ENCODE measurements around the gene WRAP53. TPM values are rescaled to one million over a fixed set of nuclear protein-coding genes. Genes with fewer than 3 reads are reported as not detected.

The WRAP53 gene
- total RNA-seq, 1 donor from 2014 or later = 25.9 TPM

DNA sequence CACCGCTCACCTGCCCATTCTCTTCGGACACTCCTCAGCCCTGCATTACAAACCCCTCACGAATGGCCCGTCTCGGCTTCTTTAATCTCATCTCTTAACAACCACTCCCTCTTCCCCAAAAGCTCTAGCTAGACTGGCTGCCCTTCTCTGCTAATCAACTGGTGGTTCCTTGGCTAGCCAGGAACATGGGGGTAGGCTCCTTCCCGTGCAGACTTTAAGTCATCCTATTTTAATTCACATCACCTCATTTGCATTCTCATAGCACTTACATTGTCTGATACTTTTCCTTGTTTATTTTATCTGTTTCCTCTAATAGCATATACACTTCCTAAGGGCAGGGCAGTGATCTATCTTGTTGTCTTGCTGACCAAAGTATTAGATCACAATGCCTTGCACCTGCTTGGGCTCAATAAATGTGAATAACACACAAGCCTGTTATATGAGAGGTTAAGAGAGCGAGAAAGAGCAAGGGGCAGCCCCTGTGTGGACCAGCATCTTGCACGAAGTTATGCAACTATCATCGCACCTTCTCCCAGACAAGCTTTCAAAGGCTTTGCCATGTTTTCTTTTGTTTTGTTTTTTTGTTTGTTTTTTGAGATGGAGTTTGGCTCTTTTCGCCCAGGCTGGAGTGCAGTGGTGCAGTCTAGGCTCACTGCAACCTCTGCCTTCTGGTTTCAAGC, 10.7 kb upstream of the WRAP53 start:
- intact Hi-C loops (cut with micrococcal nuclease) = no loop called here

DNA sequence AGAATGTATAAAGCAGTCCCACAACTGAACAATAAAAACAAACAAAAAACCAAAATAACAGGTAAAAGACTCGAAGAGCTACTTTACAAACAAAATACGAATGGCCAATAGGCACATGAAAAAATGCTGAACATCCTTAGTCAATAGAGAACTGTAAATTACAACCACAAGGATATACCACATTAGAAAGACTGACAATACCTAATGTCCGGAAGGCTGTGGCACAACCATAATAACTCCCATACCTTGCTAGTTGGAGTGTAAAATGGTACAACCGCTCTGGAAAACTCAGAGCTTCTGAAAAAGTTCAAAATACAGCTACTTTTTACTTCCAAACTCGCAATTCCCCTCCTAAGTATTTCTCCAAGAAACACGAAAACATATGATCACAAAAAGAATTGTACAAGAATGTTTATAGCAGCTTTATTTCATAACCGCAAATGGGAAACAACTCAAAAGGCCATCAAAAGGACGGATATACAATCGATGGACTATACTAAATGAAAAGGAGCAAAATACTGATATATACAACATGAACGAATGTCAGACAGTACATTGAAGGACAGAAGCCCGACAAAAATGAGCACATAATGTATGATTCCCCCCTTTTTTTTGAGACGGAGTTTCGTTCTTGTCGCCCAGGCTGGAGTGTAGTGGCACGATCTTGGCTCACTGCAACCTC, 3.3 kb upstream of the WRAP53 start:
- intact Hi-C loops (cut with micrococcal nuclease) = loop anchor here (5.0 to 10.0 kb wide), 5 partner anchors 283 to 440 kb away; partner anchors contain the start of genes ACAP1, CTDNEP1, ELP5 and HES7

DNA sequence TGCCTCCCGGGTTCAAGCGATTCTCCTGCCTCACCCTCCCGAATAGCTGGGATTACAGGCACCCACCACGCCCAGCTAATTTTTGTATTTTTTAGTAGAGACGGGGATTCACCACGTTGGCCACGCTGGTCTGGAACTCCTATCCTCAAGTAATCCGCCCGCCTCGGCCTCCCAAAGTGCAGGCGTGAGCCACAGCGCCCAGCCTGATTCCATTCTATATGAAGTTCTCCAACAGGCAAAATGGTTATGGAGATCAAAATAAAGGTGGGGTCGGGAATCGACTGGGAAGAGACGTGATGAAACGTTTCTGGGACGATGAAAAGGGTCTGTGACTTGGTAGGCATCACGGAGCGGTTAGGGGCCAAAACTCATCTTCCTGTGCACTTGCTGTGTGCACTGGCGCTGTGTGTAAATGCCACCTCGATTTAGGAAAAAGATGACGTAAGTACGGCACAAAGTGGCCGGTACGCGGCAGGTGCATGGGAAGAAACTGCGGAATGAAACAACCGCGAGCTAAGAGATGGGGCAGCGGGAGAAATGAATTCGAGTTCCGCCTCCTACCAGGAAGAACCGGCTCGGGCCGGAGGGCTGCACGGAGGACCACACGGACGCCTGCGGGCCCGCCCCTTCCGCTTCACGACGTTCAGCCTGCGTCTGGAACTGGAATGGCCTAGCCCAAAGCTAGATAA, 2.6 kb upstream of the WRAP53 start:
- intact Hi-C loops (cut with micrococcal nuclease) = loop anchor here (2.0 to 10.0 kb wide), 12 partner anchors 113 to 537 kb away; partner anchors contain the start of genes ACAP1, CTDNEP1, EIF5A and ELP5

DNA sequence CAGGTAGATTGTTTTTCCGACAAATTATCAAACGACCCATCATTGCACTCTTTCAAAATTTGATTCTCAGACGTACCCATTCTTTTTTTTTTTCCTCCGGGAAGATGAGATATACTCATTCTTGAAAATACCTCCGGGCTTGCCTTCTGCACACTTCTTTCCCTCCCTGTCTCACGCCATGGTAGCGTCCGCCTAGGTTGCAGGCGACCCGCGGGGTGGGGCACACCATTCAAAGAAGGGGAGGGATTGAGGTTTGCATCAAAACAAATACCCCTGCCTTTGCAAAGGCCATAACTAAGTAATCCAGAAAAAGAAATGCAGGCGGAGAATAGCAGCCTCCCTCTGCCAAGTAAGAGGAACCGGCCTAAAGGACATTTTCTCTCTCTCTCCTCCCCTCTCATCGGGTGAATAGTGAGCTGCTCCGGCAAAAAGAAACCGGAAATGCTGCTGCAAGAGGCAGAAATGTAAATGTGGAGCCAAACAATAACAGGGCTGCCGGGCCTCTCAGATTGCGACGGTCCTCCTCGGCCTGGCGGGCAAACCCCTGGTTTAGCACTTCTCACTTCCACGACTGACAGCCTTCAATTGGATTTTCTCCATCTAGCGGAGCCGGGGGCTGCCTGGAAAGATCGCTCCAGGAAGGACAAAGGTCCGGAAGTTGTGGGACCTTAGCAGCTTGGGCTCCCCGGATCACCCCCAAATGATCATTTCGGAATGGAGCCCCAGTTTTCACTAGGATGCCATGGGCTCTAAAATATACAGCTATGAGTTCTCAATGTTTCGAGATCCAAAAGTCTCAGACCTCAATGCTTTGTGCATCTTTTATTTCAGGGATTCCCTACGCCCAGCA, 1.8 kb upstream of the WRAP53 start:
- intact Hi-C loops (cut with micrococcal nuclease) = loop anchor here (1.0 to 10.0 kb wide), 13 partner anchors 36 to 536 kb away; partner anchors contain the start of genes ACAP1, ATP1B2, CTDNEP1 and EIF5A

DNA sequence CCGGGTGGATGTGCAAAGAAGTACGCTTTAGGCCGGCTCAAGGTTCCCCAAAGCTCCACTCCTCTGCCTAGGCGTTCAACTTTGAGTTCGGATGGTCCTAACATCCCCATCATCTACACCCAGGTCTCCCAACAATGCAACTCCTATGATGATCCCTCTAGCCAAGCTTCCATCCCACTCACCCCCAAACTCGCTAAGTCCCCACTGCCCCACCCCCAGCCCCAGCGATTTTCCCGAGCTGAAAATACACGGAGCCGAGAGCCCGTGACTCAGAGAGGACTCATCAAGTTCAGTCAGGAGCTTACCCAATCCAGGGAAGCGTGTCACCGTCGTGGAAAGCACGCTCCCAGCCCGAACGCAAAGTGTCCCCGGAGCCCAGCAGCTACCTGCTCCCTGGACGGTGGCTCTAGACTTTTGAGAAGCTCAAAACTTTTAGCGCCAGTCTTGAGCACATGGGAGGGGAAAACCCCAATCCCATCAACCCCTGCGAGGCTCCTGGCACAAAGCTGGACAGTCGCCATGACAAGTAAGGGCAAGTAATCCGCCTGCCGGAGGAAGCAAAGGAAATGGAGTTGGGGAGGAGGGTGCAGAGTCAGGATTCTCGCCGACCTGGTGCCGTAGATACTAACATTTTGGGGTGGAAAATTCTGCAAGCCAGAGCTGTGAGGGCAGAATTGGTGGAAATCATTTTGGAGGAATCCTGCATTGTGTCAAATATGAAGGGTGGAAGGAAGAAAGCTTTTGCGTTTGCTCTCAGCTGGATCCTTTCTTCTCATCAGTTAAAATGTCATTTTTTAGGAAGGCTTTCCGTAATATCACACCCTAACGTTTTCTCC, 987 bp upstream of the WRAP53 start, which contains the start of gene TP53:
TP53 (minus strand) TSS at position 419 of the 836 bp plus-strand sequence. CDS start 10,896 bp downstream, outside the sequence.
- intact Hi-C loops (cut with micrococcal nuclease) = loop anchor here (1.0 to 10.0 kb wide), 13 partner anchors 37 to 536 kb away; partner anchors contain the start of genes ACAP1, ATP1B2, CTDNEP1 and EIF5A

DNA sequence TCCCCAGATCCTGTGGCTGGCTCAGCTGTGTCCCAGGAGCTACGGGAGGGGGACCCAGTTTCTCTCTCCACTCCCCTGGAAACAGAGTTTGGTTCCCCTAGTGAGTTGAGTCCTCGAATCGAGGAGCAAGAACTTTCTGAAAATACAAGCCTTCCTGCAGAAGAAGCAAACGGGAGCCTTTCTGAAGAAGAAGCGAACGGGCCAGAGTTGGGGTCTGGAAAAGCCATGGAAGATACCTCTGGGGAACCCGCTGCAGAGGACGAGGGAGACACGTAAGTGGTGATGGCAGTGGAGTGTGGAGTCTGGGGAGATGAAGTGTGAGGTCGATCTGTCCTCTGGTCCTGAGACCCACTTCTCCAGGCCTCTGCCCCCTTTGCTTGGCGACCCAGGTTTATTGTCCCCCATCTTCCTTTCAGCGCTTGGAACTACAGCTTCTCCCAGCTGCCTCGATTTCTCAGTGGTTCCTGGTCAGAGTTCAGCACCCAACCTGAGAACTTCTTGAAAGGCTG, 585 bp downstream of the WRAP53 start:
- intact Hi-C loops (cut with micrococcal nuclease) = loop anchor here (1.0 to 10.0 kb wide), 10 partner anchors 57 to 437 kb away; partner anchors contain the start of genes ACAP1, CTDNEP1, ELP5 and HES7

DNA sequence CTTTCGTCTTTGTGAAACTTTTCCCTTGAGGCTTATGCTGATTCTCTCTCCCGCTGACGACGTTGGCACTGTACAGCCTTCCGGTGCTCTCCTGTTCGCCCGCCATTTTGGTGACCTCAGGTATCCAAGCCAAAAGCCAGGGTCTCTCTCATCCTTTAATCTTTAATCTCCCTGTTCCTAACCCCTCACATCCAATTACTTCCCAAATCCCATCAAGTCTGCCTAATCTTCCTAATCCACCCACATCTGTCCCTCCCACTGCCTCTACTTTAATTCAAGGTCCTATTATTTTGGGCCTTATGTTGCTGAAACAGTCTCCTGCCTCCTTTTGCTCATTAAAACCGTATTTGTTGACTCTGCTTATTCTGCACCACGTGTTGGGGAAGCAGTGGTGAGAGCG, 7.3 kb downstream of the WRAP53 start:
- intact Hi-C loops (cut with micrococcal nuclease) = no loop called here

DNA sequence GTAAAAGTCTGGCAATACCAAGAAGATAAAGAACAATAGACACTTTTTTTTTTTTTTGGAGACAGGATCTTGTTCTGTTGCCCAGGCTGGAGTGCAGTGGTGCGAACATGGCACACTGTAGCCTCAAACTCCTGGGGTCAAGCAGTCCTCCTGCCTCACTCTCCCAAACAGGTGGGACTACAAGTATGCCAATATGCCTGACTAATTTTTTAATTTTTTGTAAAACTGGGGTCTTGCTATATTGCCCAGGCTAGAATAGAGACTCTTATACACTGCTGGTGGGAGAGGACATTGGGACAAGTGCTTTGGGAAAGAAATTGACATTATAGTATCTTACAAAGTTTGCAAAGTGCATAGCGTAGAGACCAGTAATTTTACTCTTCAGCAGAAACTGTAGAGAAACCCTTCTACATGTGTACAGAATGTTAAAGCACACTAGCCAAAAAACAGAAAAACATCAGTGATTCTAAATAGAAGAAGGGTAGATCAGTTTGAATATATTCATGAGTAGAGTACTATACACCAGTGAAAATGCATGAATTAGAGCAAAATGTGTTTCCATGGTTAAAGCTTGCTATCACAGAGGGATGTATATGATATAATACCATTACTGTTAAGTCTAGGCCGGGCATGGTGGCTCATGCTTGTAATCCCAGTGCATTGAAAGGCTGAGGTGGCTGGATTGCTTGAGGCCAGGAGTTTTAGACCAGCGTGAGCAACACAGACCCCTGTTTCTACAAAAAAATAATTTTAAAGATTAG, 9.7 kb downstream of the WRAP53 start:
- intact Hi-C loops (cut with micrococcal nuclease) = no loop called here

DNA sequence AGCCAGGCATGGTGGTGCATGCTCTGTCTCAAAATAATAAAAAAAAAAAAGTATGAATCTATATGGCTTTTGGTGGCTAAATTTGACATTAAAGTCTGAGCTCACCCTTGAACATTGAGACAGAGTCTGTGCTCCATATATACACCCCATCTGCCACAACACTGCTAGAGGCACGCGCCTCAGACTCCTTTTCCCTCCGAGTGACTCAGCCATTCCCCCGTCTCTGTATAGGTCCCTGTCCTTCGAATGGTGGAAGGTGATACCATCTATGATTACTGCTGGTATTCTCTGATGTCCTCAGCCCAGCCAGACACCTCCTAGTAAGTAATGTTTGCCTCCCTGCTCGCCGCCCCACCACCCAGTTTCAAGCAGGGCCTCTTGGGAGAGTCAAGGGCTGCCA, 12.2 kb downstream of the WRAP53 start:
- intact Hi-C loops (cut with micrococcal nuclease) = no loop called here

DNA sequence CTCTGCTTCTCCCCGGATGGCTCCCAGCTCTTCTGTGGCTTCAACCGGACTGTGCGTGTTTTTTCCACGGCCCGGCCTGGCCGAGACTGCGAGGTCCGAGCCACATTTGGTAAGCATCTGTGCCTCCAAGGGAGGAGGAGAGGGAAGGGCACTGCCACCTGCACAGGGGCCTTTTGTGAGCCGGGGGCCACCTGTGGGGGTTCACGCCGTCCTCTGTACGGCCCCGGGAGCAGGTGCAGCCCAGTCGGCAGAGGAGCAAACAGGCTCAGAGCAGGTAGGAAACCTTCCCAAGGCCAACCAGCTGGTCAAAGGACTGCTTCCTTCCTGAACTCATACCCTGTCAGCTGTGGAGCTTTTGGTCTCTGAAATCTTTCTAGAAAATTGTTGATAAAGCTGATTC, 13.4 kb downstream of the WRAP53 start:
- intact Hi-C loops (cut with micrococcal nuclease) = no loop called here

DNA sequence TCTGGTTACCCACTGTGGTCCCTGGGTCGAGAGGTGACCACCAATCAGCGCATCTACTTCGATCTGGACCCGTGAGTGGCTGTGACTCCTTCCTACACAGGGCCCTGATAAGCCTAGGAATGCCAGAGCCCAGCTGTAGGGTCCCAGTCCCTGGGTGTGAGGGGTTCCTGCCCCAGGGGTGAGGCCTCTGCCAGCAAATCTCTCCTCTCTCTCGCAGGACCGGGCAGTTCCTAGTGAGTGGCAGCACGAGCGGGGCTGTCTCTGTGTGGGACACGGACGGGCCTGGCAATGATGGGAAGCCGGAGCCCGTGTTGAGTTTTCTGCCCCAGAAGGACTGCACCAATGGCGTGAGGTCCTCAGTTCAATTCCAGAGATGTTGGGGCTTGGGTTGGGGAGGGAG, 14.5 kb downstream of the WRAP53 start:
- intact Hi-C loops (cut with micrococcal nuclease) = no loop called here

DNA sequence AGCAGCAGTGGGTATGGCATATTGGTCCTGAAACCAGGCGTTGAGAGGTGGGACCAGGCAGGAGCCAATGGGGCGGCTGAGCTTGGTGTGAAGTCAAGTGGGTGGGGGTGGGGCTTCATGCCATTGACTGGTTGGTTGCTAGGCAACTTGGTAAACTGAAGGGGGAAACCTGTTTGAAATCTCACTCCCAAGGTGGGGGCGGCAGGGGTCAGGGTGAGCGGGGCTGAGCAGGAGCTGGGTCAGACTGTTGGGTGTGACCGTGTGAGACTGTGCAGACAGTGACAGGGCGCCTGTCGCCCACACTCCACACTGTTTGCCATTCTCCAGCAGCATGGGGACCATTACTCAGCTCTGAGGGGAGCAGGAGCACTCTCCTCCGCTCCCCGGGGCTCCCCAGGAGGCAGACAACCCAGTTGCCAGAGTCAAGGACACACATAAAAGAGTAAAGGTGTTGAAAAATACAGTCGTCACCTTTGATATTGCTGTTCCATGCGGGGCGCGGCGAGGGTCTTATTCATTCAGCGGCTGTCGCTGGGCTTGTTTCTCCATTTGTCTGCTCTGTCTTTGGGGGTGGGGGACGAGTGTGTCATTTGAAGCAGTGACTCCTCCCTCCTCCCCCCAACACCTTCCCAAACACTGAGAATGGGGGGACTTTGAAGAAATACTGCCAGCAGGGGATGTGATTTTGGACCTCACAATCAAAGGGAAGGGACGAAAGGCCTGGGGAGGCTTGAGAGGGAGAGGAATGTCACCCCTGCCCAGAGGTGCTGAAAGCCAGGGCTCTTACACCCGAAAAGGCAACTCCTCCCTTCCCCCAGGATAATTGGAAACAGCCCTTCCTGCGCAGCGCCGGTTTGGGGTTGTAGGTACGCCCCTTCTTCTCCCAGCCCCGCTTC, 15.6 kb downstream of the WRAP53 start:
- intact Hi-C loops (cut with micrococcal nuclease) = no loop called here

DNA sequence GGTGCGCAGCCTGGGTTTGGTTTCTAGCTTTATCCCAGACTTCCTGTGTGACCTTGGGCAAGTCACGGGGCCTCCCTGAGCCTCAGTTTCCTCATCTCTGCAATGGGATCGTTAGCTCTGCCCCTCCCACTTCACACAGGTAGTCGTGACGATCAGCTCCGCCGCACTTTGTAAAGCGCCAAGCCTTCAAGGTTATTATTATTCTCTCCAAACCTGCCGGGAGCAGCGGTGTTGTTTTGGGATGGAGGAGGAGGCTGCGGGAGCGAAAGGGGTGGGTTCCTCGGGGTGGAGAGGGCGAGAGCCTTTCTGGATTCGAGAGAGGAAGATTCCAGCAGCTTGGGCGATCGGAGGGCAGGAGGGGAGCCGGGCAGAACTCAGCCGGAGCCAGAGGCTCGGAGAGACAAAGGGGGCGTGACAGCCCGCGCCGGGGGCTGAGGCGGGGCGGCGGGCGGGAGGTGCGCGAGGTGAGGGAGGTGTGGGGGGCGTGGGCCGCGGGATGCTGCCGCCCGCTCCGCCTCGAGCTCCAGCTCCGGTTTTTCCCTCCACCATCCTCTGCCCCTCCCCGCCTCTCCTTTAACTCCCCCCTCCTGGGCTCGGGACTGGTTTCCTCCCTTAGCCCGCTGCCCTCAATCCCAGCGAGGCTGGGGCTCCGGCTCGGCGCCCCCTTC, 16.5 kb downstream of the WRAP53 start, which contains the start of gene EFNB3:
EFNB3 (plus strand) TSS at position 602 of the 668 bp plus-strand sequence. CDS start 397 bp downstream, outside the sequence.
- intact Hi-C loops (cut with micrococcal nuclease) = no loop called here

DNA sequence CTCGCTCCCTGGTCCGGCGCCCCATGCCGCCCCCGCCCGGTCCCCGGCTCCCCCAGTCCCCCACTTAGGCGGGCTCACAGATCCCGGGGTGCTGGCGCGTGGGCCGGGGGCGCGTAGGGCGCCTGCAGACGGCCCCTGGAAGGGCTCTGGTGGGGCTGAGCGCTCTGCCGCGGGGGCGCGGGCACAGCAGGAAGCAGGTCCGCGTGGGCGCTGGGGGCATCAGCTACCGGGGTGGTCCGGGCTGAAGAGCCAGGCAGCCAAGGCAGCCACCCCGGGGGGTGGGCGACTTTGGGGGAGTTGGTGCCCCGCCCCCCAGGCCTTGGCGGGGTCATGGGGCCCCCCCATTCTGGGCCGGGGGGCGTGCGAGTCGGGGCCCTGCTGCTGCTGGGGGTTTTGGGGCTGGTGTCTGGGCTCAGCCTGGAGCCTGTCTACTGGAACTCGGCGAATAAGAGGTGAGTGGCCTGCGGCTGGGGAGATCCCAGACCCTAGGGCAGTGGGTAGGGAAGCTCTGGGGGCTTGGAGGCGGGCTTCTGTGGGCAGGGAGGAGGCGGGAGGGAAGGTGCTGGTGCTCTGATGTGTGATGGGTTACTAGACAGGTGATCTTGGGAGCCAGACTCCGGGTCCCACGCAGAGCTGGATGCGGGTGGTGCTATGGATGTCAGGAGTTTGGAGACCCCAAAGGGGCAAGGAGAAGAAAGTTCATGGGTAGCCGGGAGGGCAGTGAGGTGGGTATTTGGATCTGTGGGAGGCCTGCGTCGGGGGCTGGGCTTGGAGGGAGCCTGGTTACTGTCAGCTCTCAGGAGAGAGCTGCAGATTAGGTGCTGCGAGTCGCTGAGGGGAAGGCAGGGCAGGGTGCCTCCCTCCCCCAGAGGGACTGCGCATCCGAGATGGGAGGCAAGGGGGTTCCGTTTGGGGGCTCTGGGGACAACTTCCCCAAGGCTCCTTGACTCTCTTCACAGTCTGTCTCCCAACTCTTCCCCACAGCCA, 17.3 kb downstream of the WRAP53 start:
- intact Hi-C loops (cut with micrococcal nuclease) = no loop called here

DNA sequence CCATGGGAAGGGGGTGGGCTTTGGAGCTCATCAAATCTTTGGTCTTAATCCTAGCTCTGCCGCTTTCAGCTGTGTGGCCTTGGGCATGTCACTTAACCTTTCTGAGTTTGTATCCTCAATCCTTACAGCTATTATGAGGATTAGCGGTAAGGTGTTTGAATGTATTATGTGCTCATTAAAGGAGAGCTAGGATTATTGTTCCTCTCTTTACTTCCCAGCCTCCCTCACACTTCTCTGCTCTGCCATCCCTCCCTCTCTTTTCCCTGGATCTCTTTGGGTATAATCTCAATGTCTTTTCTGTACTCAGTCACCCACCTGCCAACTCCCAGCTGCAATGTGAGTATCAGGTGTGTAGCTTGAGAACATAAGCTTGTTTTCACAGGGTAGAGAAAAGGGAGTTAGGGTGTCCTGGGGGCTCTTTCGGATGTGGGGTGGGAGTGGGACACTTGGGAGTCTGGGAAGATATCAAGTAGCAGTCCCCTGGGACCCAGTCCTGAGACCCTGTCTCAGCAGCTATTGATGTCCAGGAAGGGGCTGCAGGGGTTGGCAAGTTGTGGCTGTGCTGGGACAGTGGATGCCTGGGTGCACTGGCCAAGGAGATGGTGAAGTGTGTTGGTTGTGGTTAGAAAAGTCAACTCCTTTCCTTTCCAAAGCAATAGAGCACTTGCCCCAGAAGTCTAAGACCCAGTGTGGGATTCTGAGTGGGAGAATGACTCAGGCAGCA, 18.5 kb downstream of the WRAP53 start:
- intact Hi-C loops (cut with micrococcal nuclease) = no loop called here

Measured in T-helper 2 cell treated with Interferon-gamma antibody and Interleukin-4, amounts not matched to agents 100 ng/mL and 5 ng/mL, for 36 hours (primary cell).